GM18502 (cell line): ENCODE data around the gene PDIA2.
A peak's percentile ranks its signal among the peaks of the same experiment; 100 is the strongest.
"Not testable (repeated sequence)": the region's sequence is repeated elsewhere in the genome, so short reads cannot be mapped to it uniquely, and the experiment has no call there.

ENCODE experiments used
- ATAC-seq: cut with Tn5 transposase; IDR thresholded peaks from one replicate; pipeline ENCODE4 v1.9.1; 2021; ENCODE audit warnings: mild to moderate bottlenecking; ENCODE audit not compliant: unreplicated experiment, poor library complexity

PDIA2 gene

GRCh38 chr16:322476-323143 lies 39.6 kb downstream of the PDIA2 start:
- no peak for ATAC-seq

- no peak for ATAC-seq
These were observed 41.2 kb downstream of the PDIA2 start for GRCh38 chr16:324201-324450.

DNA sequence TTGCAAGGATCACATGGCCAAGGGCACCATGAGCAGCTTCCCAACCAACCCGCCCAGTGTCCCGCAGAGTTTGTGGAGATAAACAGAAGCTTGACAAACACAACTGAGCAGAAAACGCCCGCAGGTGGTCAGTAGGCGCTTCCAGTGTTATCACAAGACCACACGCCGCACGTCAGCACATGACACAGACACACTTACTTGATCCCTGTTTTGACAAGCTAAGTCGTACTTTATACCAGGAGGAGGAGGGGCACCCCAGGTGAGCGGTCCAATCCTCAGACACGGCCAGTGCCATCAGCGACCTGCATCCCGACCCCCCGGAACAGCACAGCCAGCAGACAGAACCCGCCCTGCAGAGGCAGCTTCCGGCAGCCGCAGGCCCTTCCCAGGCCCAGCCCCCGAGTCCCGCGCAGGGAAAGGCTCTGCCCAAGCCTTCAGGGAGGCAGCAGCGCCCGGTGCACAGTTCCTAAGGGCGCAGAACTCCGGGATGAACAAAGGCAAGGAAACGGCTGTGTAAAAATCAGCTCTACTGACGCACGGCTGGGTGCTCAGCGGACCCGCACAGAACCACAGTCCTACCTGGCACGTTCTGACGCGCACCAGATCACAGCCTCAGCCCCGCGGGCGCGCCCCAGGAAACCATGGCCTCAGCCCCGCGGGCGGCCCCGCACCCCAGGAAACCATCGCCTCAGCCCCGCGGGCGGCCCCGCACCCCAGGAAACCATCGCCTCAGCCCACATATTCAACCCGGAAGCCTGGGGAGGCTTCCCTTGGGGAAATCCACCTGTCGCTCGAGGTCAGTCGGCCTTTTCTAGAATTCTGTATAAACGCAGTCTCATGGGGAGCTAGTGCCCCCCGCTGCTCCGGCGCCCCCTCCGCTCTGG lies 41.7 kb downstream of the PDIA2 start:
- ATAC-seq: peak; percentile 62

DNA sequence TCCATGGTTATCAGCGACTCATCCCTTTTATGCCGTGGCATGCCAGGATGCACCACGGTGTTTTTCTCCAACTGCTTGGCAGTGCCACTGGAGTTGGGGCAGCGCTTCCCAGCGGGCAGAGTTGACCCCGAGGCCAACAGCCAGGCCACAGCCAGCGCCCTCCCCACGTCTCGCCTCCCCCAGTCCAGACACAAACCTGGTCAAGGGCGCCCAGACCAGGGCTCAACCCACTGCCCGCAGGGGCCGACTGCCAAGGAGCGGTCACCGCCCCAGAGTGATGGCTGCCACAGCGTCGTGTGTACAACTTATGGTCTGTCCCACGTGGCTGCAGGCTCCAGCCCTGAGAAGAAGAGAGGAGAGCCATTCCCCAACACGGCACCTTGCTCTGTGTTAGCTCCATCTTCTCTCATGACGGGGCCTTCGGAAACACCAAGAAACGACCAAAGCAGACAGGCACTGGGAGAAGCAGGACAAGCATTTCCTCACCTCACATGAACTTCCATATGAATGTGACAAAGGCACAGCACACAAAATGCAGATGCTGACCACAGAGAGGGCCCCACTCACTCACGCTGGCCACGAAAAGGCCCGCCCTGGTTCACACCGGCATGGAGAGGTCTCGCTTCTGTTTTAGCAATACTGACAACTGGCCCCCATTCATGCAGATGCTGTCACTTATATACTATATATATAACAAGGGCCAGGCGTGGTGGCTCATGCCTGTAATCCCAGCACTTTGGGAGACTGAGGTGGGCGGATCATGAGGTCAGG lies 42.6 kb downstream of the PDIA2 start:
- no peak for ATAC-seq

DNA sequence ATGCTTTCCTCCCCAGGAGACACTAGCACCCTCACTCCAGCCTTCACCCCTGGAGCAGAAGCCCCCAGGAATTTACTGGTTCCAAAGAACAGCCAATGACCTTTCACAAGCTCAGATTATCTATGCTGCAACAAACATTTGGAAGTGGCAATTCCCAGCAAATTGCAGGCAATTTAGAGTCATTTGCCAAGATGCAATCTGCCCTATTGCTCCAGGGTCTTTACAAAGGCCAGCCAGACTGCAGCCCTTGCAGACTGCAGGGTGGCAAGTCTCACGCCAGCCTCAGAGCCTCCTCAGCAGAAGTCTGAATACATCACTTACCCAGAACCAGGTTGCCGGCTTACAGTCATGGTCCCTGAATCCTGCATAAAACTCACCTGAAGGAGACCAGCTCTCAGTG lies 47.8 kb downstream of the PDIA2 start:
- ATAC-seq: no peak

DNA sequence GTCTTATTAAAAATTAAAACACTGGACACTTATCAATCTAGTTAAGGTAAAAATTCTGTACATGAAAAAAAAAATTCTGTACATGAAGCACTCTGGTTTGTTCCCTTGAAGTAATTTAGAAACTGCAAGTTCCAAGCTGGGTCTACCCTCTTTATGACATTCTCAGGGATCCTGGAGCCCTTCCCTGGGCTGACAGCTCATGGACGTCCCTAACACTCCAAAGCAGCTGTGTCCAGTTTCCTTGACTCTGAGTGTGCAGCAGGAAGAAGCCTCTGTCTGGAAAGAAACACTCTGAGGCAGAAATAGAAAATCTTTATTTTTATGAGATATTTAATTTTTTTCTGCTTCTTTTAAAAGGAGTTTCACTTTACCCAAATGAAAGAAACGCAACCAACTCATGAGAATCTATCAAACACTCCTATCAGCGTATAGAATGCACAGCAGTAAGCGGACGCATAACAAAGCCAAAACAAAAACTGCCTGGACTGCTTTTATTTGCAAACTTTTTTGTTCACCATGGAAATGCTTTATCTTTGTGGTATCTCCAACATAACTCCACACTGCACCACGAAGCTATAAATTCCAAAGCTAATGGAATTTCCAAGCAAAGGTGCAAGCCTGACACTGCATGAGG lies 48.3 kb downstream of the PDIA2 start:
- ATAC-seq: not testable (repeated sequence)

GRCh38 chr16:333406-334094 lies 50.6 kb downstream of the PDIA2 start:
- ATAC-seq: no peak

DNA sequence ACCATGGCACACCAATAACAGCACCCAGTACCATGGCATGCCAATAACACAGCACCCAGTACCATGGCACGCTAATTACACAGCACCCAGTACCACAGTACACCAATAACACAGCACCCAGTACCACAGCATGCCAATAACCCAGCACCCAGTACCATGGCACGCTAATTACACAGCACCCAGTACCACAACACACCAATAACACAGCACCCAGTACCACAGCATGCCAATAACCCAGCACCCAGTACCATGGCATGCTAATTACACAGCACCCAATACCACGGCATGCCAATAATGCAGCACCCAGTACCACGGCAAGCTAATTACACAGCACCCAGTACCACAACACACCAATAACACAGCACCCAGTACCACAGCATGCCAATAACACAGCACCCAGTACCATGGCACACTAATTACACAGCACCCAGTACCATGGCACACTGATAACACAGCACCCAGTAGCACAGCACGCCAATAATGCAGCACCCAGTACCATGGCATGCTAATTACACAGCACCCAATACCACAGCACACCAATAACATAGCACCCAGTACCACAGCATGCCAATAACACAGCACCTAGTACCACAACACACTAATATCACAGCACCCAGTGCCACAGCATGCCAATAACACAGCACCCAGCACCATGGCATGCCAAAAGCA lies 51.3 kb downstream of the PDIA2 start:
- not testable (repeated sequence) for ATAC-seq

- not testable (repeated sequence) for ATAC-seq
These were observed 52.1 kb downstream of the PDIA2 start for GRCh38 chr16:334861-335632.

GRCh38 chr16:336269-336668 lies 53.3 kb downstream of the PDIA2 start:
- no peak for ATAC-seq
